PFSK-1 (cell line): ENCODE measurements around the gene TET2.

Source experiments
- FOXP2 ChIP-seq: optimal IDR thresholded peaks from 2 replicates; pipeline ENCODE3; 2011; ENCODE audit warnings: borderline replicate concordance, control low read depth, inconsistent platforms; ENCODE audit not compliant: insufficient read depth; ENCODE audit errors: extremely low read length, extremely low read depth
- REST ChIP-seq, 2 experiments: IDR thresholded peaks; 2 replicates each; pipeline versions ENCODE4 v1.6.1 to v1.8.0; 2011 to 2012; ENCODE audit warnings: low read depth in 2 of 2, low read length in 2 of 2, control low read depth in 1 of 2, inconsistent platforms in 1 of 2, mild to moderate bottlenecking in 1 of 2, moderate library complexity in 1 of 2; ENCODE audit not compliant: insufficient read depth in 1 of 2
- SIN3A ChIP-seq: IDR thresholded peaks from 2 replicates; pipeline ENCODE4 v1.6.1; 2012; ENCODE audit warnings: mild to moderate bottlenecking, low read length, moderate library complexity, borderline replicate concordance; ENCODE audit not compliant: insufficient read depth

- TF ChIP-seq FOXP2 (no peak), REST (IDR thresholded peaks at IDR 0.05; ENCODE audit: insufficient read depth in 1 of 2, low read depth in 2 of 2, low read length in 2 of 2) (no peak), SIN3A (no peak)
These were observed 96.8 kb downstream of the TET2 start for GRCh38 chr4:105243446-105243845.
